ENCODE results near the gene LRRC32.

- TF ChIP-seq CTCF (IDR thresholded peaks at IDR 0.05) = no peak
- no peak for TF ChIP-seq POLR2A (IDR thresholded peaks at IDR 0.05)
Observed at GRCh38 chr11:76668362-76669155, 2.0 kb downstream of the LRRC32 start.

Data from adrenal gland (tissue), 5 donors.